Astrocyte (in vitro differentiated cells and primary cell): ENCODE measurements around the gene KLHL22.

ENCODE experiments used
- CTCF ChIP-seq: IDR thresholded peaks from 2 replicates; pipeline ENCODE4 v1.5.1; 2011; ENCODE audit warnings: low read depth, mild to moderate bottlenecking, inconsistent platforms, low read length, moderate library complexity; ENCODE audit not compliant: insufficient read depth
- EZH2 ChIP-seq: IDR thresholded peaks from 2 replicates; pipeline ENCODE4 v1.6.1; 2012; ENCODE audit warnings: mild to moderate bottlenecking, low read length, inconsistent platforms; ENCODE audit not compliant: insufficient read depth

GRCh38 chr22:20453222-20453621, 42.4 kb downstream of the KLHL22 start:
- no peak for TF ChIP-seq CTCF
- no peak for TF ChIP-seq EZH2
